NCI-H460 (cell line): ENCODE measurements around the gene SNX1. TPM values are rescaled to one million over a fixed set of nuclear protein-coding genes. Genes with fewer than 3 reads are reported as not detected.
"Not testable (repeated sequence)": the region's sequence is repeated elsewhere in the genome, so short reads cannot be mapped to it uniquely, and the experiment has no call there.

Experiments
- DNase-seq: peaks from one replicate; pipeline ENCODE4 v3.0.0-alpha.2; 2016; ENCODE audit warnings: low read depth; ENCODE audit errors: extremely low read depth
- polyA plus RNA-seq: library from polyadenylated mRNA; depleted of rRNA; stranded (reverse); fragments of >200 nt; gene quantifications from 2 replicates; pipeline ENCODE4 v1.2.3, GENCODE V29; 2014; cell fraction: nucleus; rRNA removed
- total RNA-seq: library from RNA; depleted of rRNA; stranded (reverse); fragments of >200 nt; shearing (Covaris generic); gene quantifications from 2 replicates; pipeline ENCODE4 v1.2.3, GENCODE V29; 2014; rRNA removed

Gene SNX1
- 17.7 and 22.4 TPM in 2 replicates for total RNA-seq
- 26.6 and 30.9 TPM in 2 replicates for polyA plus RNA-seq

GRCh38 chr15:64095795-64096667 lies at the start of gene SNX1:
SNX1 (plus strand) TSS chr15:64095982; CDS start chr15:64096014, 32 bp downstream.
- peak; percentile 90 for DNase-seq

- DNase-seq, result peak; percentile 50
Observed at GRCh38 chr15:64046421-64047153, 49.2 kb upstream of the SNX1 start, which contains the start of gene DAPK2. DAPK2 (minus strand) TSS chr15:64046485; CDS start chr15:64040261, 6,224 bp downstream.

- no peak for DNase-seq
Observed at GRCh38 chr15:64048781-64049460, 46.9 kb upstream of the SNX1 start.

- no peak for DNase-seq
Observed at GRCh38 chr15:64050281-64051092, 45.3 kb upstream of the SNX1 start.

GRCh38 chr15:64051093-64051402 lies 44.7 kb upstream of the SNX1 start:
- DNase-seq, result no peak

GRCh38 chr15:64051407-64052259 lies 44.1 kb upstream of the SNX1 start:
- no peak for DNase-seq

- DNase-seq, result no peak
Observed at GRCh38 chr15:64052925-64053491, 42.8 kb upstream of the SNX1 start.

- DNase-seq, result not testable (repeated sequence)
Observed at GRCh38 chr15:64053674-64054073, 42.1 kb upstream of the SNX1 start.

GRCh38 chr15:64058279-64058678 lies 37.5 kb upstream of the SNX1 start:
- DNase-seq, result no peak

- not testable (repeated sequence) for DNase-seq
Observed at GRCh38 chr15:64059104-64059503, 36.7 kb upstream of the SNX1 start.

GRCh38 chr15:64060716-64061115 lies 35.1 kb upstream of the SNX1 start:
- DNase-seq, result no peak

- no peak for DNase-seq
Observed at GRCh38 chr15:64066451-64066850, 29.3 kb upstream of the SNX1 start.

- peak; percentile 63 for DNase-seq
Observed at GRCh38 chr15:64067564-64068030, 28.2 kb upstream of the SNX1 start.

GRCh38 chr15:64068133-64068532 lies 27.6 kb upstream of the SNX1 start:
- DNase-seq, result no peak

- DNase-seq, result no peak
Observed at GRCh38 chr15:64070106-64070505, 25.7 kb upstream of the SNX1 start.

- no peak for DNase-seq
Observed at GRCh38 chr15:64070965-64071851, 24.6 kb upstream of the SNX1 start.

- DNase-seq, result no peak
Observed at GRCh38 chr15:64071931-64072765, 23.6 kb upstream of the SNX1 start.
